HAP-1 (cell line): ENCODE measurements around the gene BBS10.
A peak's percentile ranks its signal among the peaks of the same experiment; 100 is the strongest.
"Not testable (repeated sequence)": the region's sequence is repeated elsewhere in the genome, so short reads cannot be mapped to it uniquely, and the experiment has no call there.

Experiments
- DNase-seq, 2 experiments: peaks; one replicate each; pipeline ENCODE4 v3.0.0-alpha.2; 2016 to 2020; ENCODE audit warnings: low spot score in 2 of 2
- H3K27me3 ChIP-seq: fragments of 250-450 bp; sonication (Bioruptor Pico); 2 replicates; pipeline ENCODE4 v1.5.1; 2020; ENCODE audit warnings: low read depth, mild to moderate bottlenecking, moderate library complexity
- H3K36me3 ChIP-seq: fragments of 250-450 bp; sonication (Bioruptor Pico); replicated peaks from 2 replicates; pipeline ENCODE4 v1.5.1; 2020; ENCODE audit warnings: mild to moderate bottlenecking
- H3K4me1 ChIP-seq: fragments of 250-450 bp; sonication (Bioruptor Pico); 2 replicates; pipeline ENCODE4 v1.5.1; 2020; ENCODE audit warnings: mild to moderate bottlenecking
- H3K4me3 ChIP-seq: fragments of 250-450 bp; sonication (Bioruptor Pico); 2 replicates; pipeline ENCODE4 v1.5.1; 2020; ENCODE audit warnings: mild to moderate bottlenecking, moderate library complexity
- H3K9me3 ChIP-seq: fragments of 250-450 bp; sonication (Bioruptor Pico); 2 replicates; pipeline ENCODE4 v1.5.1; 2020; ENCODE audit warnings: mild to moderate bottlenecking, moderate library complexity
- in situ Hi-C: fragments of 300-500 bp; cut with MboI; formaldehyde crosslinking; loops from 3 replicates; pipeline ENCODE4 v1.14.3; 2020; ENCODE audit warnings: low sequenced_read_pairs, inconsistent platforms, mixed read lengths

Gene BBS10

DNA sequence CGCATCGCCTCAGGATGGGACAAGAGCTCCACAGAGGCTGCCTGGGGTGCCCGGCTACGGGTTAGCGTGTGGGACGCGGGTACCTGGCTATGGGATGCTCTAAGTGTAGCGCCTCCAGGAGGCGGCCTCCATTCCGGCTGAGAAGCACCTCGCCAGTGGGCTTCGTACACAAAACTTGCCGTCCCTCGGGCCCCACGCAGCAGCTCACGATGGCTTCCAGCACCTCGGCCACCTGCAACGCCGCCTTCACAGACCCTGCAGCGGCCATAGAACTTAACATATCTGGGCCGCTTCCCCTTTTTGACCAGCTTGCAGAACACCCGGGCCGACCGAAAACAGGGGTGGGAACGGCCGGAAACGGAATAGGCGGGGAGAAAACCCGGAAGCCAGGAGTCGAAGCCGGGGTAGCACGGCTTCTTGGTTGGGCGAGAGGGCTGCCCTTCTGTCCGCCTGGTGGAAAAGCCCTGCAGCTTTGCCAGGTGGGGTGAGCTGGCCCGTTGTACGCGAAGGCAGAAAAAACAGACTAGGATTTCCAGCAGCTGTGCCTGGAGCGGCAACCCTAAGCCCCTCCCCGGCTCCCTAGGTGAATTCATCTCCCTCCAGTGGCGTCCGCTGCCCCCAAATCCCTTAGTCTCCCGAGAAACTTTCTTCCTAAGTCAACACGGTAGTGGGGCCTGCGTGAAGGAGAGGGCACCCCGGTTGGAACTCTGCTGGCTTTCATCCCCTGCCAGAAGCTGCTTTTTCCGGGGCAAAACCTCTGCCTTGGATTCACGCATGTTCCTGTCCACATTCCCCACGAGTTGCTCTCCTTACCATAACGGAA, at the start of gene BBS10:
Gene BBS10 (minus strand): TSS at position 337 of the 823 bp plus-strand sequence. CDS start 57 bp downstream, at position 280.
- Histone ChIP-seq H3K27me3 (no peaks in the 10 kb centered on the region), H3K4me1 (peaks cover 9% of the 10 kb centered on the region), H3K9me3 (no peaks in the 10 kb centered on the region), H3K36me3 (no peaks in the 10 kb centered on the region), H3K4me3 (peak within 1 kb of the TSS; percentile 86)
- DNase-seq = peak; percentile 91 to 93
- in situ Hi-C loops = no loop called here

DNA sequence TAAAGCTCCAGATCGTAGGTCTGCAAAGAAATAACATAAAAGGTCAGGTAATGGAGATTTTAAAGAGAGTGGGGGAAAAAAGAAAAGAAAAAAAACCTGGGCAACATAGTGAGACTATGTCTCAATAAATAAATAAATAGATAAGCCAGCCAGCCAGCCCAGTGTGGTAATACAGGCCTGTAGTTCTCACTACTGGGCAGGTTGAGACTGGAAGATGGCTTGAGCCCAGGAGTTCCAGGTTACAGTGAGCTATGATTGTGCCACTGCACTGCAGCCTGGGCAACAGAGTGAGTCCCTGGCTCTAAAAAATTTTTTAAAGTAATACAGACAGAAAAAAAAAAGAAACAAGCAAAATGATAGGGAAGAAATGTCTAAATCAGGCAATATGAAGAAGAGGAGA, 43.2 kb upstream of the BBS10 start:
- in situ Hi-C loops = no loop called here
- H3K27me3 ChIP-seq = no peaks in the 10 kb centered on the region
- DNase-seq = no peak
- peaks cover 12% of the 10 kb centered on the region for H3K36me3 ChIP-seq
- H3K4me1 ChIP-seq = no peaks in the 10 kb centered on the region
- no peaks in the 10 kb centered on the region for H3K9me3 ChIP-seq
- no peak overlapping the region for H3K4me3 ChIP-seq

DNA sequence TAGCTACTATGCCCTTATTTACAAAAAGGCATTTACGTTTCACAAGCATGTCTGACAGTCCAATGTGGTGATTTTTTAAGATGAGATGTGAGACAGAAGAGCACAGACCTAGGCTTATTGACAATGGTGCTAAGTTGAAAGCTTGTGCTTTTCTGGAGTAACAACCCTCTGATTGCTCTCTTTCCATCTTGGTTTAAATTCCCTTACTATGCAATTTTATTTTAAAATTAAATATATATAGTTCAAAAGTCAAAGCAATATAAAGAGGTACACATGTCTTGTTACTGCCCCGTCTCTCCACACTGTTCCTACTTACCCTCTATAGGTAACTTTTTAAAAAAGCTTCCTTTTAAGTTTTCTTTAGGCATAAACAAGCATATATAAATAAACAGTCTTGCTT, 39.4 kb upstream of the BBS10 start:
- no peak for DNase-seq
- H3K4me3 ChIP-seq = no peak overlapping the region
- H3K27me3 ChIP-seq = no peaks in the 10 kb centered on the region
- peaks cover 20% of the 10 kb centered on the region for H3K4me1 ChIP-seq
- H3K9me3 ChIP-seq = no peaks in the 10 kb centered on the region
- H3K36me3 ChIP-seq = peaks cover 12% of the 10 kb centered on the region
- in situ Hi-C loops = no loop called here

DNA sequence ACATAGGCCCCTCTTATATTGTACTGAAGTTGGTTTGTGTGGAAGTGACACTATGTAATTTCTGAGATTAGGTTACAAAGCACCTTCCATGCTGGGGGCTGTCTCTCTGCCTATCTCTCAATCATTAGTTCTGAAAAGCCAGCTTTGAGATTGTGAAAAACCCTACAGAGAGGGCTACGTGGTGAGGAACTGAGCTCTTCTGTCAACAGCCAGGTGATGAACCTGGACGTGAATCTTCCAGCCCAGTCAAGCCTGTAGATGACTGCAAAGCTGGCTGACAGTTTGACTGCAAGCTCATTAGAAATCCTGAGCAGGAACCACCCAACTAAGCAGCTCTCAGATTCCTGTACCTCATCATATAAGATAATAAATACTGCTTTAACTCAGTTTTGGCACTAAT, 36.3 kb upstream of the BBS10 start:
- no peaks in the 10 kb centered on the region; the same call in 1 of the 2 replicates for H3K36me3 ChIP-seq
- H3K4me3 ChIP-seq = no peak overlapping the region
- in situ Hi-C loops = no loop called here
- peaks cover 20% of the 10 kb centered on the region for H3K4me1 ChIP-seq
- DNase-seq = no peak
- H3K27me3 ChIP-seq = no peaks in the 10 kb centered on the region
- no peaks in the 10 kb centered on the region for H3K9me3 ChIP-seq

DNA sequence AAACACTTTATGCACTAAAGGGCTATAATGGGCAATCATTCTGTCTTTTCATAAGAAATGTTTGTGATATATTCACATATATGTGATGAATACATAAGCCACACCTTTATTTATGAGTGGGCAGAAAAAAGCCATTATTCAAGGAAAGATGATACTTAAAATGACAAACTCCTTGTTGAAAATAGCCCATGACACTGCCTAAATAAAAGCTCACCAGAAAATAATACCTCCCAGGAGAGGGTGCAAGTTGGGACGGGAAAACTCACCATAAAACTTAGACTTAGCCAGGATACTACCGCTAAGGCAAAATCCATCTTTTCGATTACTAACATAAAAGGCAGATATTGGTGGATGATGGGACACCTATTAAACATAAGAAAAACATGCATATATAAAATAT, 35.8 kb upstream of the BBS10 start:
- H3K4me3 ChIP-seq = no peak overlapping the region
- no peaks in the 10 kb centered on the region; the same call in 1 of the 2 replicates for H3K36me3 ChIP-seq
- H3K4me1 ChIP-seq = peaks cover 20% of the 10 kb centered on the region
- in situ Hi-C loops = no loop called here
- no peaks in the 10 kb centered on the region for H3K27me3 ChIP-seq
- DNase-seq = no peak
- H3K9me3 ChIP-seq = no peaks in the 10 kb centered on the region

DNA sequence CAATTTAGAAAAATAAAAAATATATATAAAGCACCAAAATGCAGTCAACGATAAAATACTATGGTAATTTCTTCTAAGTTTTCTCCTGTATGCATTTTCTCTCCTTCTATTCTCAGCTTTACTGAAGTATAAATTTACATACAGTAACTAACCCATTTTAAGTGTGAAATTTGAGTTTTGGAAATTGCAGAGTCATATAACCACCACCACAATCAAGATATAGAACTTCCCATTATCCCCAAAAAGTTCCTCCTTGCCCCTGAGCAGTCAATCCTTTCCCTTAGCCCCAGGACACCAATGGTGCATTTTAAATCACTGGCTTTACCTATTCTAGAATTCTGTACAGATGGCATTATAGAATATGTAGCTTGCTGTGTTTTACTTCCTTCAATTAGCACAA, 31.0 kb upstream of the BBS10 start:
- Histone ChIP-seq H3K9me3 (no peaks in the 10 kb centered on the region), H3K4me1 (peaks cover 5% of the 10 kb centered on the region), H3K36me3 (peaks cover 11% of the 10 kb centered on the region; the same call in 1 of the 2 replicates), H3K27me3 (no peaks in the 10 kb centered on the region), H3K4me3 (no peak overlapping the region)
- in situ Hi-C loops = no loop called here
- DNase-seq = no peak

DNA sequence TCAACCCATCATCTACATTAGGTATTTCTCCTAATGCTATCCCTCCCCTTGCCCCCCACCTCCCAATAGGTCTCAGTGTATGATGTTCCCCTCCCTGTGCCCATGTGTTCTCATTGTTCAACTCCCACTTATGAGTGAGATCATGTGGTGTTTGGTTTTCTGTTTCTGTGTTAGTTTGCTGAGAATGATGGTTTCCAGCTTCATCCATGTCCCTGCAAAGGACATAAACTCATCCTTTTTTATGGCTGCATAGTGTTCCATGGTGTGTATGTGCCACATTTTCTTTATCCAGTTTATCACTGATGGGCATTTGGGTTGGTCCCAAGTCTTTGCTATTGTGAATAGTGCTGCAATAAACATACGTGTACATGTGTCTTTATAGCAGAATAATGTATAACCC, 28.7 kb upstream of the BBS10 start:
- H3K4me3 ChIP-seq, H3K9me3 ChIP-seq, H3K4me1 ChIP-seq, DNase-seq, in situ Hi-C loops, H3K27me3 ChIP-seq: not testable (repeated sequence)
- H3K36me3 ChIP-seq = peaks cover 11% of the 10 kb centered on the region; the same call in 1 of the 2 replicates

DNA sequence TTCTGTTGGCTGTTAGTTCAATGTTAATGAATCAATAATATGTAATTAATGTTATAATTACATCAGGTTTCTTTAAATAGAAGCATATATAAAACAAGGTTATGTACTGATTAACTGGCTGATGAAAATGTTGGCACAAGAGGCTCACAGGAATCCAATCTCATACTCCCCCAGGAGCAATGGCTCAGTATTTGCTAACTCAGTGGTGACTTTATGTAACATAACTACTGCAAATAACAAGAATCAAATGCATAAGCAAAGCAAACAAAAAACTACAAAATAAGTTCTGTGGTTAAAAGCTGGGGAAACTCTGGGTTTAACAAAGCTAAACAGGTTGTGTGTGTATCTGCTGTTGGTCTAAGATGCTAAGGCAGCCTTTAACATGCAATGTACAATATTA, 27.7 kb upstream of the BBS10 start:
- Histone ChIP-seq H3K9me3 (no peaks in the 10 kb centered on the region), H3K27me3 (no peaks in the 10 kb centered on the region), H3K36me3 (peaks cover 11% of the 10 kb centered on the region; the same call in 1 of the 2 replicates), H3K4me3 (no peak overlapping the region), H3K4me1 (no peaks in the 10 kb centered on the region)
- no peak for DNase-seq
- in situ Hi-C loops = no loop called here

DNA sequence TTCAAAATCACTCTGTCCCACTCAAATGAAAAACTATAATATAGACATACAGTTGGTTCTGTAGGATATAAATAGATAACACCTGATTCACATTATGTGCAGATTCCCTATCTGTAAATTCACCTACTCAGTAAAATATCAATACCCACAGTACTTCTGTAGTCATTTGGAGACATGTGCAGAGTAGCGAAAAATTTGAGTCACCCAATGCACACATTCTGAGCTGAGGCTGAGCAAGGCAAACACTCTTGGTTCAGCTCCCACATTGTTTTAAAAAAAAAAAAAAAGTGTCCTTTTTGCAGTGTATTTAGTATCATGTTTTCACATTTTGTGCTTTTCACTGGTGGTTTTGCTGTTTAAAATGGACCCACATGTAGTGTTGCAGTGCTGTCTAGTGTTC, 27.3 kb upstream of the BBS10 start:
- H3K27me3 ChIP-seq = no peaks in the 10 kb centered on the region
- no peaks in the 10 kb centered on the region for H3K4me1 ChIP-seq
- no peaks in the 10 kb centered on the region for H3K9me3 ChIP-seq
- DNase-seq = no peak
- peaks cover 11% of the 10 kb centered on the region; the same call in 1 of the 2 replicates for H3K36me3 ChIP-seq
- in situ Hi-C loops = no loop called here
- no peak overlapping the region for H3K4me3 ChIP-seq

DNA sequence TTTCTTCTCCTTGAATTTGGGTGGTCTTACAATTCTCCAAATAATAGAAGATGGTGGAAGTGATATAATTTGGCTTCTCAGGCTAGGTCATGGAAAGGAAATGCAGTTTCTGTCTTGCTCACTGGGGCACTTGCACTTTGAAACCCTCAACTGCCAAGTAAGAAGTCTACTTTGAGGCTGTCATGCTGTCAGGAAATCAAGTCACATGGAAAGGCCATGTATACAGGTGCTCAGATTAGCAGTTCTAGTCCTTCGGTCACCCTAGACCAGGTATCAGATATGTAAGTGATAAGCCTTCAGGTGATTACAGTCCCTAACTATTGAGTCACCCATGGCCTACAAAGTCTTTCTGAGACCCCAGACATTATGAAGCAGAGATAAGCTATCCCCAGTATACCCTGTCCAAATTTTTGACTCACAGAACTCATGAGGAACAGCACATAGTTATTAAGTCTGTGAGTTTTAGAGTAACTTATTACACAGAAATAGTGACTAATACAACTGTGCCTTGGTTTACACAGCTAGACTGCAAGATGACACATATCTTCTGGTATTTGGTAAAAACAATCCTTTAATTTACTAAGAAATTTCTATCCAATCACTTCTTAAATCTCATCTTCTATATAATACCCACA, 26.3 kb upstream of the BBS10 start:
- Histone ChIP-seq H3K4me3 (no peak overlapping the region), H3K27me3 (no peaks in the 10 kb centered on the region), H3K9me3 (no peaks in the 10 kb centered on the region), H3K4me1 (no peaks in the 10 kb centered on the region), H3K36me3 (peaks cover 16% of the 10 kb centered on the region)
- no peak for DNase-seq
- in situ Hi-C loops = no loop called here

DNA sequence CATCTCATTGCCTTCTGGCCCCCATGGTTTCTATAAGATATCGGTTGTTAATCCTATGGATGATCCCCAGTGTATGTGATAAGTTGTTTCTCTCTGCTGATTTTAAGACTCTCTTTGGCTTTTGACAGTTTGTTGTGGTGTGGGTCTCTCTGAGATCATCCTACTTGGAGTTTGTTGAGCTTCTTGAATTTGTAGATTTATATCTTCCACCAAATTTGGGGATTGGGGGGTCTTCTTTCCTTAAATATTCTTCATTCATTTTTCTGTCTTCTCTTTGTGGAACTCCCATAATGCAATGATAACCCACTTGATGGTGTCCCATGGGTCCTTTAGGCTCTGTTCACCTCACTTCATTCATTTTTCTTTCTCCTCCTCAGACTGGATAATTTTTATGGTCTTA, 20.0 kb upstream of the BBS10 start:
- Histone ChIP-seq H3K36me3 (peaks cover 22% of the 10 kb centered on the region), H3K9me3 (no peaks in the 10 kb centered on the region)
- in situ Hi-C loops = no loop called here

DNA sequence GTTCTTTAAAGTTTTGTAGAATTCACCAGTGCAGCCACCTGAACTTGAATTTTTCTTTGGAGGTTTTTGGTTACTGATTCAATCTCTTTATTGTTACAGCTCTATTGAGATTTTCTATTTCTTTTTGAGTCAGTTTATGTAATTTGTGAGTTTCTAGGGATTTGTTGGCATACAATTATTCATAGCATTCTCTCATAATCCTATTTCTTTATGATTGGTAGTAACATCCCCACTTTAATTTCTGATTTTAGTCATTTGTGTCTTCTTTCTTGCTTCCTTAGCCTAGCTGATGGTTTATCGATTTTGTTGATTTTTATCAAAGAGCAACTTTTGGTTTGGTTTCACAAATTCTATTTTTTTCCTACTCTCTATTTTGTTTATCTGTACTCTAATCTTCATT, 17.9 kb upstream of the BBS10 start:
- no peaks in the 10 kb centered on the region for H3K9me3 ChIP-seq
- in situ Hi-C loops = no loop called here
- H3K4me1 ChIP-seq = no peaks in the 10 kb centered on the region
- H3K36me3 ChIP-seq = peaks cover 22% of the 10 kb centered on the region
- DNase-seq = no peak
- H3K27me3 ChIP-seq = no peaks in the 10 kb centered on the region
- no peak overlapping the region for H3K4me3 ChIP-seq

More for the DNA sequence above, 20.0 kb upstream of the BBS10 start:
- Histone ChIP-seq H3K4me3 (no peak overlapping the region), H3K27me3 (no peaks in the 10 kb centered on the region), H3K4me1 (no peaks in the 10 kb centered on the region)
- no peak for DNase-seq

DNA sequence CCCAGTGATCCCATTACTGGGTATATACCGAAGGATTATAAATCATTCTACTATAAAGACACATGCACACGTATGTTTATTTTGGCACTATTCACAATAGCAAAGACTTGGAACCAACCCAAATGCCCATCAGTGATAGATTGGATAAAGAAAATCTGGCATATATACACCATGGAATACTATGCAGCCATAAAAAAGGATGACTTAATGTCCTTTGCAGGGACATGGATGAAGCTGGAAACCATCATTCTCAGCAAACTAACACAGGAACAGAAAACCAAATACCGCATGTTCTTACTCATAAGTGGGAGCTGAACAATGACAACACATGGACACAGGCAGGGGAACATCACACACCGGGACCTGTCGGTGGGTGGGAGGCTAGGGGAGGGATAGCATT, 15.9 kb upstream of the BBS10 start:
- in situ Hi-C loops = not testable (repeated sequence)

DNA sequence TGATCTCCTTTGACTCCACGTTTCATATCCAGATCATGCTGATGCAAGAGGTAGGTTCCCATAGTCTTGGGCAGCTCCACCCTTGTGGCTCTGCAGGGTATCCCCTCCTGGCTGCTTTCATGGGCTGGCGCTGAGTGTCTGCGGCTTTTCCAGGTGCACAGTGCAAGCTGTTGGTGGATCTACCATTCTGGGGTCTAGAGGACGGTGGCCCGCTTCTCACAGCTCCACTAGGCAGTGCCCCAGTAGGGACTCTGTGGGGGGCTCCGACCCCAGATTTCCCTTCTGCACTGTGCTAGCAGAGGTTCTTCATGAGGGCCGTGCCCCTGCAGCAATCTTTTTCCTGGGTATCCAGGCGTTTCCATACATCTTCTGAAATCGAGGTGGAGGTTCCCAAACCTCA, 12.1 kb upstream of the BBS10 start:
- H3K27me3 ChIP-seq = no peaks in the 10 kb centered on the region
- no peak for DNase-seq
- no peaks in the 10 kb centered on the region; the same call in 1 of the 2 replicates for H3K36me3 ChIP-seq
- no peaks in the 10 kb centered on the region for H3K4me1 ChIP-seq
- no peaks in the 10 kb centered on the region for H3K9me3 ChIP-seq
- in situ Hi-C loops = no loop called here
- H3K4me3 ChIP-seq = no peak overlapping the region

More for the DNA sequence above, 15.9 kb upstream of the BBS10 start:
- DNase-seq, H3K27me3 ChIP-seq, H3K4me3 ChIP-seq, H3K9me3 ChIP-seq, H3K4me1 ChIP-seq: not testable (repeated sequence)
- peaks cover 13% of the 10 kb centered on the region for H3K36me3 ChIP-seq
